Type B pancreatic cell (in vitro differentiated cells): Measurements from ENCODE around the gene IRX6. TPM values are rescaled to one million over a fixed set of nuclear protein-coding genes. Genes with fewer than 3 reads are reported as not detected.

Experiments
- DNase-seq: peaks from one replicate; pipeline ENCODE4 v3.0.0; 2021; ENCODE audit warnings: mixed read lengths; ENCODE audit not compliant: unreplicated experiment; ENCODE audit errors: extremely low spot score
- H3K27ac Mint-ChIP-seq: 2 replicates; pipeline ENCODE4 v1.8.0; 2021; ENCODE audit warnings: mild to moderate bottlenecking, mixed read lengths
- H3K27me3 Mint-ChIP-seq: 2 replicates; pipeline ENCODE4 v1.8.0; 2021; ENCODE audit warnings: mixed read lengths
- H3K36me3 Mint-ChIP-seq: 2 replicates; pipeline ENCODE4 v1.8.0; 2021; ENCODE audit warnings: mixed read lengths
- H3K4me1 Mint-ChIP-seq: one replicate; pipeline ENCODE4 v1.8.0; 2021; ENCODE audit warnings: mixed read lengths; ENCODE audit not compliant: unreplicated experiment
- H3K4me3 Mint-ChIP-seq: 2 replicates; pipeline ENCODE4 v1.8.0; 2021; ENCODE audit warnings: mild to moderate bottlenecking, mixed read lengths
- H3K9me3 Mint-ChIP-seq: 2 replicates; pipeline ENCODE4 v1.8.0; 2021; ENCODE audit warnings: mixed read lengths
- CTCF ChIP-seq: fragments of 200-600 bp; sonication (generic); conservative IDR thresholded peaks from 2 replicates; pipeline ENCODE4 v1.5.0; 2021; ENCODE audit warnings: antibody characterized with exemption, mild to moderate bottlenecking
- total RNA-seq: library from RNA; stranded (reverse); gene quantifications from 2 replicates; pipeline ENCODE4 v1.2.1, GENCODE V29; 2021; ENCODE audit warnings: low replicate concordance

Gene IRX6
- total RNA-seq, 1 donor from 2014 or later = 1.5 TPM

GRCh38 chr16:55328611-55329569, 4.9 kb downstream of the IRX6 start:
- Mint-ChIP-seq H3K9me3 (no peaks in the 10 kb centered on the region), H3K4me1 (peaks cover 32% of the 10 kb centered on the region), H3K27me3 (peaks cover 93% of the 10 kb centered on the region), H3K4me3 (no peak overlapping the region), H3K36me3 (peaks cover 7% of the 10 kb centered on the region), H3K27ac (no peak overlapping the region)
- DNase-seq = no peak
- no peak for TF ChIP-seq CTCF

- TF ChIP-seq CTCF = no peak
- Mint-ChIP-seq H3K36me3 (peaks cover 7% of the 10 kb centered on the region), H3K27ac (no peak overlapping the region), H3K27me3 (peaks cover 98% of the 10 kb centered on the region), H3K4me1 (peaks cover 32% of the 10 kb centered on the region), H3K9me3 (no peaks in the 10 kb centered on the region), H3K4me3 (peak overlapping the region; percentile 75)
- DNase-seq = no peak
Observed at GRCh38 chr16:55329791-55330428, 5.9 kb downstream of the IRX6 start.

- Mint-ChIP-seq H3K9me3 (no peaks in the 10 kb centered on the region), H3K4me3 (peak overlapping the region; percentile 75), H3K27me3 (peaks cover 94% of the 10 kb centered on the region), H3K36me3 (peaks cover 7% of the 10 kb centered on the region), H3K27ac (peak overlapping the region; percentile 24), H3K4me1 (peaks cover 24% of the 10 kb centered on the region)
- no peak for DNase-seq
- no peak for TF ChIP-seq CTCF
Observed at GRCh38 chr16:55330781-55331647, 7.0 kb downstream of the IRX6 start.

- H3K36me3 Mint-ChIP-seq = peaks cover 7% of the 10 kb centered on the region
- peaks cover 24% of the 10 kb centered on the region for H3K4me1 Mint-ChIP-seq
- H3K4me3 Mint-ChIP-seq = peak overlapping the region; percentile 75
- no peak for TF ChIP-seq CTCF
- DNase-seq = no peak
- H3K9me3 Mint-ChIP-seq = no peaks in the 10 kb centered on the region
- H3K27me3 Mint-ChIP-seq = peaks cover 89% of the 10 kb centered on the region
- H3K27ac Mint-ChIP-seq = no peak overlapping the region
Observed at GRCh38 chr16:55331648-55332185, 7.7 kb downstream of the IRX6 start.

- Mint-ChIP-seq H3K27ac (no peak overlapping the region), H3K36me3 (peaks cover 7% of the 10 kb centered on the region), H3K9me3 (no peaks in the 10 kb centered on the region)
Observed at GRCh38 chr16:55333684-55334083, 9.7 kb downstream of the IRX6 start.

More at GRCh38 chr16:55333684-55334083, 9.7 kb downstream of the IRX6 start:
- DNase-seq = no peak
- Mint-ChIP-seq H3K4me1 (peaks cover 20% of the 10 kb centered on the region), H3K27me3 (peaks cover 79% of the 10 kb centered on the region), H3K4me3 (no peak overlapping the region)
- no peak for TF ChIP-seq CTCF
